Fibroblast of villous mesenchyme (primary cell): ENCODE data around the gene SRD5A1. TPM values are rescaled to one million over a fixed set of nuclear protein-coding genes. Genes with fewer than 3 reads are reported as not detected.

ENCODE experiments used
- DNase-seq: peaks from one replicate; pipeline ENCODE4 v3.0.0-alpha.2; 2010; ENCODE audit warnings: low read depth
- H3K4me3 ChIP-seq: 2 replicates; pipeline ENCODE4 v1.5.1; 2011; ENCODE audit warnings: low read depth, mild to moderate bottlenecking, low read length
- total RNA-seq: library from RNA; depleted of rRNA; stranded (reverse); fragments of >200 nt; gene quantifications from 2 replicates; pipeline ENCODE4 v1.2.3, GENCODE V29; 2012
- TF ChIP-seq, protein P1 (sequence below): IDR thresholded peaks from 2 replicates; pipeline ENCODE4 v1.5.1; 2012; ENCODE audit warnings: low read depth, mild to moderate bottlenecking, low read length; ENCODE audit not compliant: insufficient read depth

Gene SRD5A1
- total RNA-seq, 1 donor, result 7.3 TPM

DNA sequence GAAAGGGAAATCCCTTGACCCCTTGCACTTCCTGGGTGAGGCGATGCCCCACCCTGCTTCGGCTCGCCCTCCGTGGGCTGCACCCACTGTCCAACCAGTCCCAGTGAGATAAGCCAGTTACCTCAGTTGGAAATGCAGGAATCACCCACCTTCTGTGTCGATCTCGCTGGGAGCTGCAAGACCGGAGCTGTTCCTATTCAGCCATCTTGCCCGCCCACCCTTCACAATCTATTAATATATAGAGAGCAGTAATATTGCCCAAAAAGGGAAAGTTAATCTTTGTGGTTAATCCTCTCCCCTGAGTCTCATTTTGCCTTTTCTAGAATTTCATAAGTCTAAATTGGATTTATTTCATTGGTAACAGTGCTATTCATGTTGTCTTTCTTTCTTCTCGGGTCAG is 16.4 kb downstream of the SRD5A1 start:
- TF ChIP-seq, protein P1, sequence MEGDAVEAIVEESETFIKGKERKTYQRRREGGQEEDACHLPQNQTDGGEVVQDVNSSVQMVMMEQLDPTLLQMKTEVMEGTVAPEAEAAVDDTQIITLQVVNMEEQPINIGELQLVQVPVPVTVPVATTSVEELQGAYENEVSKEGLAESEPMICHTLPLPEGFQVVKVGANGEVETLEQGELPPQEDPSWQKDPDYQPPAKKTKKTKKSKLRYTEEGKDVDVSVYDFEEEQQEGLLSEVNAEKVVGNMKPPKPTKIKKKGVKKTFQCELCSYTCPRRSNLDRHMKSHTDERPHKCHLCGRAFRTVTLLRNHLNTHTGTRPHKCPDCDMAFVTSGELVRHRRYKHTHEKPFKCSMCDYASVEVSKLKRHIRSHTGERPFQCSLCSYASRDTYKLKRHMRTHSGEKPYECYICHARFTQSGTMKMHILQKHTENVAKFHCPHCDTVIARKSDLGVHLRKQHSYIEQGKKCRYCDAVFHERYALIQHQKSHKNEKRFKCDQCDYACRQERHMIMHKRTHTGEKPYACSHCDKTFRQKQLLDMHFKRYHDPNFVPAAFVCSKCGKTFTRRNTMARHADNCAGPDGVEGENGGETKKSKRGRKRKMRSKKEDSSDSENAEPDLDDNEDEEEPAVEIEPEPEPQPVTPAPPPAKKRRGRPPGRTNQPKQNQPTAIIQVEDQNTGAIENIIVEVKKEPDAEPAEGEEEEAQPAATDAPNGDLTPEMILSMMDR, result no peak

DNA sequence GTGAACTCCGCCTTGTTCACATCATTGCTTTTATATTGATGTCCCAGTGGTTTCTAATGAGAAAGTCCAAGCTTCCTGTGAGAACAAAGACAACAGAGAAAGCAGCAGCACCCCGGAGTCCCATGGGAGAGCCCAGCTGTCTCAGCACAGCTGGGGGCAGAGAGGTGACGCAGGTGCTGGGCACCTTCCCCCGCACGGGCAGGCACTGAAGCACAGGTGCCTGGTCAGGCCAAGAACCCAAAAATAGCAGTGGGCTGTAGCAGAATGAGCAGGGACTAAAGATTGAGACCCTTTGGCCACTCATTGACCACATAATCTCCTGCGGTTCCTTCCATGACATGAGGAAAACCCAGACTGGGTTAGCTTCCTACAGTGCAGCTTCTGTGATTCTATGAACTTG is 18.8 kb downstream of the SRD5A1 start:
- no peak for DNase-seq
- TF ChIP-seq, protein P1, result no peak

More for the DNA sequence above, 16.4 kb downstream of the SRD5A1 start:
- no peak for DNase-seq
- H3K4me3 ChIP-seq, result no peak overlapping the region

DNA sequence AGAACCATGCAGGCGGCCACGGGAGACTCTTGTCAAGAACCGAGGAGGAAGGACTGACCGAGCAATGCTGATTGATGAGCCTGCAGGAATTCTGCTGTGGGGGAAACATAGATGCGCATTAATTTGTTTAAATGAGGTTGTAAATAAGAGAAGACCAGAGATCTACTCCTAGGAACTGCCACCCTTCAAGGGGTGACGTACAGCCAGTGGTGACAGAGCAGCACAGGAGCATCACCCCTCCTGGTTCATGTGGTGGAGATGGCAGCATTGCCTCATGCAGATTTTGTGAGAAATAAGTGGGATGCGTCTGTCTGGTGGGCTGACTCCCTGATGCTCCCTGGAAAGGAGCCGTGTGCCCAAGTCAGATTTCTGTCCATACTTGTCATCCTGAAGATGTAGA is 22.2 kb downstream of the SRD5A1 start:
- no peak for DNase-seq
- no peak overlapping the region for H3K4me3 ChIP-seq
- TF ChIP-seq, protein P1, result no peak

More for the DNA sequence above, 18.8 kb downstream of the SRD5A1 start:
- H3K4me3 ChIP-seq, result no peak overlapping the region

DNA sequence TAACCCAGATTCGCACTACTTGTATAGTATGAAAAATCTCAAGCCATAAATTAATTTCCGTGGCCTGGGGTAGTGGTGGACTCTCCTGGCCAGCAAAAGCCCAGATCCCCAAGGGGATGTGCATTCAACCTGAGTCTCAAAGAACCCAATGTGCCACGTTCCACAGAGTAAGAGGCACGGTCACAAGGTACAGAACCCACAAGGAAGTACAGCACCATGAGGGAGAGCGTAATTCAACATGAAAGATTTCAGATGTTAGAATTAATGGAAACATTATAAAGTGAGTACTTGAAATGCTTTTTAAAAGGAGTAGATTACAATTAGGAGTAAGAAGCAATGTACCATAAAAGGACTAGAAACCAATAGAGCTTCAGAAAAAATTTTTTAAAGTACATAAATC is 23.4 kb downstream of the SRD5A1 start:
- no peak for DNase-seq
- TF ChIP-seq, protein P1, result no peak
- H3K4me3 ChIP-seq, result no peak overlapping the region

DNA sequence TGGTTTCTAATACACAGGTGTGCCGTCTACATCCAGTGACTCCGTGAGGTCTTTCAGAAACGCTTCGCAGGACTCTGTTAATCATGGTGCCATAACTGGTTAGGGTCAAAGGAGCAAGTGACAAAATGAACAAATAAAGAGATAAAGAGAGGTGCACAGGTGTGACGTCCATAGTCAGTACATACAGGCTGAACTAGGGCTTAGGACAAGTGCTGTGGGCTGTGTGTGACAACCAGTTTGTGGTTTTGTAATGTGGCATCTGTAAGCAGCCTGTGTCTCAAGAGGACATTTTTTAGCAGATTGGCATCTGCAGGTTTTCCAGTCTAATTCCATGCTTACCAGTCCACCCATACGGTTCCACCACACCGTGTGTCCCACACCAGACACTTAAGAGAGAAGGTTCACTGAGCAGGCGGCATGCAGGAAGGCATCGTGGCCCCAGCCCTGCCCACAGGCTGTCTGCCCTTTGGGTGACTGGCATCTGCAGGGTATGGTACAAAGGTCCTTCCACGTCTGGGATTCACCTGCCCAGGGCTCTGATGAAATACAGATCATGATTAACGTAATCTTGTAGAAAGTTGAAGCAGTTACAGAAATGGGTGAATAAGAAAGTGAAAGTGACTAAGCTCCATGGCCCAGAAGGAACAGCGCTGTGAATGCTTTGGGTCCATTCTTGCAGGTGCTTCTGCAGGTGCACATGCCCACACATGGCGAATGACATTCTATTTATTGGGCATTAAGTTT is 26.9 kb downstream of the SRD5A1 start:
- no peak for DNase-seq
- TF ChIP-seq, protein P1, result no peak
- H3K4me3 ChIP-seq, result no peak overlapping the region

DNA sequence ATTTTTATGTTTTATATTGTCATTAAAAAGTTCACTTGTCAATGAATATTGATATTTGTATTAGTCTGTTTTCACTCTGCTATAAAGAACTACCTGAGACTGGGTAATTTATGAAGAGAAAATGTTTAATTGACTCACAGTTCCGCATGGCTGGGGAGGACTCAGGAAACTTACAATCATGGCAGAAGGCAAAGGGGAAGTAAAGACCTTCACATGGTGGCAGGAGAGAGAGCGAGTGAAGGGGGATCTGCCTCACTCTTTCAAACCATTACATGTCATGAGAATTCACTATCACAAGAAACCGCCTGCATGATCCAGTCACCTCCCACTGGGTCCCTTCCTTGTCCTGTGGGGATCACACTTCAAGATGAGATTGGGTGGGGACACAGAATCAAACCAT is 27.4 kb downstream of the SRD5A1 start:
- DNase-seq, result no peak
- H3K4me3 ChIP-seq, result no peak overlapping the region
- TF ChIP-seq, protein P1, result no peak

DNA sequence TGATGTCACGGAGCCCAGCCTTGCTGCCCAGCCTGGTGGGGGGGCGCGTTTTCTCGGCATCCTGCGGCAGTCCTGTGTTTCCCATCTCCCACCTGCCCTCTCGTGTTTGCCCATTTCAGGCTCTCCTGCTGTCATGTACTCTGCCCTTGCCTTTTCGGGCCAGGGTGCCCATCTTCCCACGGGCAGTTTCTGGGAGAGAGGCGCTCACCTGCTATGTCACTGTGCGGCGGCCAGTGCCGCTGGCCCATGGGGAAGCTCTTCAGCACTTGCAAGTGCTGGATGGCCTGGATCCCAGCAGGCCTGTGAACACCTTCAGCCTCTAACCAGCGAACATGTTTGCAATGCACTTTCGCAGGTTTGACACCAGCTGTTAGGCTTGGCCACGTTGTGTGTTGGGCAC is 33.5 kb downstream of the SRD5A1 start:
- TF ChIP-seq, protein P1, result no peak
- DNase-seq, result no peak
- H3K4me3 ChIP-seq, result no peak overlapping the region
